Stimulated activated CD8-positive, alpha-beta memory T cell treated with anti-CD3 and anti-CD28 coated beads, Interleukin-4, amount 100 ng/mL, for 24 hours (primary cell): Measurements from ENCODE around the gene PEX3.

Experiments
- DNase-seq: peaks from one replicate; pipeline ENCODE4 v3.0.0-alpha.2; 2020; ENCODE audit warnings: low read depth

PEX3 gene, protein sequence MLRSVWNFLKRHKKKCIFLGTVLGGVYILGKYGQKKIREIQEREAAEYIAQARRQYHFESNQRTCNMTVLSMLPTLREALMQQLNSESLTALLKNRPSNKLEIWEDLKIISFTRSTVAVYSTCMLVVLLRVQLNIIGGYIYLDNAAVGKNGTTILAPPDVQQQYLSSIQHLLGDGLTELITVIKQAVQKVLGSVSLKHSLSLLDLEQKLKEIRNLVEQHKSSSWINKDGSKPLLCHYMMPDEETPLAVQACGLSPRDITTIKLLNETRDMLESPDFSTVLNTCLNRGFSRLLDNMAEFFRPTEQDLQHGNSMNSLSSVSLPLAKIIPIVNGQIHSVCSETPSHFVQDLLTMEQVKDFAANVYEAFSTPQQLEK

GRCh38 chr6:143450453-143451371, at the start of gene PEX3, which contains the start of gene ADAT2:
Gene PEX3 (plus strand): TSS chr6:143450805. CDS start chr6:143451043, 238 bp downstream.
Gene ADAT2 (minus strand): TSS chr6:143450695. CDS start chr6:143450658, 37 bp downstream.
- peak; percentile 87 for DNase-seq

DNA sequence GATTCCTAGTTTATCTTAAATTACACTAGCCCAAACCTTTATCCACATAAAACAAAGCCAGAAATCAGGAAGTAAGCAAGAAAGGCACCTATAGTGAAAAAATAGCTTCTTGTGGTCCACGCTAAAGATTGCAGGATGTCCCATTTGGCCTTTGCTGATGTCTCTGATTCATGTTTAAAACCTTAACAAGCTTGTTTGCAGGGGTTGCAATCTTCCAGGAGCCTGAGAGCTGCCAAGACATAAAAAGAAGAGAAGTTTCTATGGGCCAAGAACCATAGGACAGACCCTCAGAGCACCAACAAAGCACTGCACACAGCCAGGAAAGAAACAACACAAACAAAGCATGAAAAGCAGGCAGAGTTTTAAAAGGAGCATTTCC, 49.5 kb upstream of the PEX3 start:
- DNase-seq, result no peak

DNA sequence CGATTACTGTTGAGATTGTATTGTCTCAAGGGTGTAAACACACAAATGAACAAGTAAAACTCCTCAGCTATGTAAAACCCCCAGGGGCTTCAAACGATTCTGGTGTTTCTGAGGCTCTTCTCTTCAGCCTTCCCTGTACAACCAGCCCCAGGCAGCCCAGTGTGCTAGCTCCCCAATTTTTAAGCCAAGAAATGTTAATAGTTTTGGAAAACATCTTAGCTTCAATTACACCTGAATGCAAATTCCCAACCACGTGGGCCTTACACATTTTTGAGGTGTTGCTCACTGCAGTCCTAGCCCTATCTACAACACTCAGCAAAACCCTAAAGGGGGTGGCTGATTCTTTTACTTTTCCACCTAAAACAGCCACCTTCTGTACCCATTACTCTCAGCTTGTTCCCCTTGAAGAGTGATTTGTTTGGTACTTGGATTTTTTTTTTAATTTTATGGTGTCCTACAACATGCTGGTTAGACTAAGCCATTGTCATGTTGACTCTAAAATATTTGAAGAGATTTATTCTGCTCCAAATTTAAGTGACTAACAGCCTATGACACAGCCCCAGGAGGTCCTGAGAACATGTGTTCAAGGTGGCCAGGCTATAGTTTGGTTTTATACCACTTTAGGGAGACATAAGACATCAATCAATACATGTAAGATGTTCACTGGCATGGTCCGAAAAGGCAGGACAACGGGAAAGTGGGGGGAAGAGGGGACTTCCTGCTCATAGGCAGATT, 48.8 kb upstream of the PEX3 start:
- DNase-seq, result no peak

GRCh38 chr6:143402721-143403336, 47.8 kb upstream of the PEX3 start:
- no peak for DNase-seq

DNA sequence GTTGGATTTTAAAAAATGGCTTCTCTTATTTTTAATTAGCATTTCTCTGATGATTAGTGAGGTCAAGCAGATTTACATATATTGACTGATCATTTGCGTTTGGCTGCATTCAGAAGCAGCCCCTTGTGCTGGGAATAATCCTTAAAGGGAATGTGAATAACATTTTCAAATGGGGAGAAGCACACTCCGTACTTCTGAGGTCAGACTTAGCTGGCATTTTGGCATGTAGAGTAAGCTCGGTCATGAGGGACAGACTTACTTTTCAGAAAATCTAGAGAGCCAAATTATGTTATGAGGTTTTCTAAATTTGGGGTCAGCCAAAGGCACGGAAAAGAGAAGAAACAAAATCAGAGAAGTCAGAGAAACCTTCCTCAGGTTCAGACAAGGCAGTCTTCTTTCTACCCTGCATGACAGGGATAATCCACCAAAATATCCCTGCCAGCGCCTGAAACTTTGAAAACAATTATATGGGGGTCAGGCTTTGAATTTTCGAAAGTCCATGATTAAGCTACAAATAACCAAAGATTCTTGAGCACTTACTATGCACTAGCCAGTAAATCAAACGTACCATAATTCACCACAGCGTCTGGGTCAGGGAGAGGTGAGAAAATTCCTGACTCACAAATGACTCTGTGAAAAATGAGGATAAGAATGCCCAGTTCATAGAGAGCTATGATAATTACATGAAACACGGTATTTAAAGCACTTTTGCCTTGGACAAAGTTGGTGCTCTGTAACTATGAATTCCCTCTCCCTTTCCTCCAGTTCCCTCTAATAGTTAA, 45.0 kb upstream of the PEX3 start:
- no peak for DNase-seq

DNA sequence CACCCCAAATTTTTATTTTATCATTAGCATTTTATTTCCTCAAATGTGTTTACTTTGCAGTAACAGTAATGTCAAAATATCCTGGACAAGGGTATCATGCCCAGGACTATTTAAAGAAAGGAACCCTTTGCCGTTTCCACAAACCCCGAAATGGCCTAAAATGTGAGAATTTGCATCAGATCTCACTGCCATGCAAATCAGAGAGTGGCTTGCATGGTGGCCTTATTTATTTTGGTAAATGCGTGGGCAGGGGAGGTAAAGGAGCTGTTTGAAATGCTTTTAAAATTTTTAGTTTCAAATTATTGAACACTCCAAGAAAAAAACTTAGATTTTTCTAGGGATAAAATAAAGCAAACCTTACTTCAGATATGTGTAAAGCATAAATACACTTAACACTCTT, 43.9 kb upstream of the PEX3 start:
- no peak for DNase-seq

- no peak for DNase-seq
Measured at GRCh38 chr6:143408151-143408786, 42.3 kb upstream of the PEX3 start.

- no peak for DNase-seq
Measured at GRCh38 chr6:143408787-143409162, 41.8 kb upstream of the PEX3 start.

DNA sequence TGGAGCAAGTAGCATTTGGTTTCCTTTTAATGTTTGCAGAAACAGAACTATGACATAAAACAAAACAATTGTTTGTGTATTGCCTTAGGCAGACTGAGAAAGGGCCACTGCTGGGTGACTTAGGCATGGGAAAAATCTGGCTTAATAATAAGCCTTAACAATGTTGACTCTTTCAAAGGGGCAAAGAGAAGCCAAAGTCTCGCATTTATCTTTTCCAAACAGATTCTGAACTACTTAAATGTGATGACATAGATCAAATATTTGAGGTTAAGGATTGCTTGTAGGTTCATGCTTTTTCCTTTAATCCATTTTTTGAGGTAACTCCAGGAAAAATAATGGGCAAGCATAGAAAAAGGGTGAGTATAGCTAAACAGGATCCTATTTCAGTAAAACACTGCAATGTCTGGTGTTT, 39.7 kb upstream of the PEX3 start:
- no peak for DNase-seq

DNA sequence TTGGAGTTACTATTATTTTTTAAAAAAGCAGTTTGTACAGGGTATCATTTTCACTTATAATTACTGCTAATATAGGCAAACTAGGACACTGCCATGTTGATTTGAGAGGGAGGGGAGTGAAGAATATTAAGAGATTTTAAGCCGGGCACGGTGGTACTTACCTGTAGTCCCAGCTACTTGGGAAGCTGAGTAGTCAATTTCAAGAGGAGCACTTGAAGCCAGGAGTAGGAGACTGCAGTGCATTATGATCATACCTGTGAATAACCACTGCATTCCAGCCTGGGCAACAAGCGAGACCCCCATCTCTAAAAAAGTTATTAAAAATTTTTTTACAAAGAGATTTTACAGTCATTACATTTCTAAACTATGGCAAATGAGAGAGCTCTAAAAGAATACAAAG, 35.8 kb upstream of the PEX3 start:
- DNase-seq, result no peak

DNA sequence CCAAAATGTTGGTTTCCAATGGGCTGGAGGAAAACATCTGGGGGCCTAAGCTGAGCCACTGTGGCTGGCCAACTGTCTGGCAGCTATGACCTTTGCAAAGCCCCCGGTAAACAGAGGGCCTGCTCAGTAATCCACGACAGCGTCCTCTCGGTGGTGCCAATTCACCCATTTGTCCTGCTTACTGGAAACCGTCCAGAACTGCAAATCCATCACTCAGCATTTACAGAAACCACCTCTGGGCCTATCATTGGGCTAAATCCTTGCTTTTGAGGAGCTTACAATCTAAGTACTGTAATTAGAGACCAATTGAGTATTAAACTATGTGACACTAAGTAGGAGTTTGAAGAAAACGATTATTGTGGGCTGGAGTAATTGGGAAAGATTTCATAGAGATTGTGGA, 31.1 kb upstream of the PEX3 start:
- DNase-seq, result no peak

GRCh38 chr6:143426026-143426425, 24.6 kb upstream of the PEX3 start:
- no peak for DNase-seq

DNA sequence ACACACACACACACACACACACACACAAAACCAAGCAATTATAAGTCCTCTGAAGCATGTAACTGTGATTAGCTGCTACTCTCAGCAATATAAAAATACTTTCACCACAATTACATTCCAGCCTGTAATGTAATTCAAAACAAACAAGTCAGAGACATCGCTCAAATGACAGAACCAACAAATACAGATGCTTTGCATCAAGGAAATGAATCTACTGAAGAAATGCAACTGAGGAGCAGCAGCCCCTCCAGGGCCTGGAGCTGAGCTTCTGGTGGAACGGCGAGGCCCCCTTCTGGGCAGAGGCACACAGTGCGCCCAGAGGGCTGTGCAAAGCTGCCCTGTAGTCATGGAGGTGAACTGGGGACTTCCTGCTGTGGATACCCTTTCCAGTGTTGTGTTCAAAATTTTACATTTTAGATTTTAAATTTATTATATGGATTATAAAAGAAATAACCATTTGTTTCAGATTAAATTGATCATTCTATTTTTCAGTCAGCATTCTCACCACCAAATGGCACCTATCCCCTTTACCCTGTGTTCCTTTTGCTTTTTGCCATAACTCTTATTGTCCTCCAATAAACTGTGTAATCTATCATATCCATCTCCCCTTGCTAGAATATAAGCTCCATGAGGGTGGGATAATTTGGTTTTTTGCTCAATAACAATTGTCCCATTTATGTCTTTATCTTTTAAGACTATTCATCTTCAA, 23.3 kb upstream of the PEX3 start:
- peak; percentile 45 for DNase-seq

DNA sequence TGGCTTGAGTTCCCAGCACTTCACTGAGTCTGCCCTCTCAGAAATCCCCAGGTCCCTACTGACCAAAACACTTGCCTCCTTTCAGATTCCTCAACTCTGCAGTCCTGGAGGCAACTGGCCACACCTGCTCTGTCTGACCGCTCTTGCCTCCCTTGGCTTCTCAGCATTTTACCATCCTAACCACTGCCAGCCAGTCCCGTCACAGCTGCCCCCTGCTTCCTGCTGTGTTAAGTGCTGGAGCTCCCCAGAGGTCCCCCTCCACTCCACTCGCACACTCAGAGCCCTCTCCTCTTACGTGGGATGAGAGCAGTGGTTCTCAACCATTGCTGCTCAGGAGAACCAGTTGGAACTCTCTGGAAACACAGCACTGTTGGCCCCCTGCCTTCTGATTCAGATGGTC, 20.6 kb upstream of the PEX3 start:
- DNase-seq, result no peak

DNA sequence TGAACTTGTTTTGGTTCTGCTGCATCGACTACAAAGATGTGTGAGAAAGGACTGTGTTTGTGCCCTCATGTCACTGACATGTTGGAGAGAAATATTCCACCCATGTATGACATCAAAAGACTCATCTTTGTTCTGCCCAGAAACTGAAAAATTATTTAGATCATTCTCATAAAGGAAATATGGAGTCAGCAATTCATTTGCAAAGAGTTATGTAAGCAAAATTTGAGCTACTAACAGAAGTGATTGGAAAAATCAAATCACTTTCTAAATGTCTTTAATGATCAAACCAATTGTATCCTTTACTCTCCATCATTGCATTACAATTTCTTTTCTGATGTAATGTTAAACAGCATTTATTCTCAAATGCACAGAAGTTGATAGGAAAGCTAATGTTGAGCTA, 19.4 kb upstream of the PEX3 start:
- DNase-seq, result no peak

- DNase-seq, result no peak
Measured at GRCh38 chr6:143432588-143432987, 18.0 kb upstream of the PEX3 start.

- no peak for DNase-seq
Measured at GRCh38 chr6:143441010-143441409, 9.6 kb upstream of the PEX3 start.

- no peak for DNase-seq
Measured at GRCh38 chr6:143441680-143442545, 8.7 kb upstream of the PEX3 start.

GRCh38 chr6:143443096-143443495, 7.5 kb upstream of the PEX3 start:
- DNase-seq, result no peak
